ENCODE measurements around the gene NFKB1.

The NFKB1 gene

DNA sequence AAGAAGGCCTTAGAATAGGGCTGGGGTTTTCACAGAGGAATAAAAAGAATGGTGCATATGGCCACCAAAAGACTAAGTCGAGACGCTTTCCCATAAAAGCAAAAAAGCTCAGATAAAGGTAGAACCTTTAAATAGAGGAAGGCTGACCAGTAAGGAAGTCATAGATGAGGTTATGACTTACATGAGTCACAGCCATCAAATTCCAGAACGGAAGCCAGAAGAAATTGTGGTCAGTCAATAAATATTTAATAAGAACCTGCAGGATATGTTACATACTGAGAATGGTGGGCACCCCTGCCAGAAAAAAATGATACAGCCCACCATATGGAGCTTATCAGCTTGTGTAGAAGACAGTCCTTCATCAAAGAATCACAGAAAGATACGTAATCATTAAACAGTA lies 139.5 kb downstream of the NFKB1 start:
- DNase-seq (ENCODE audit: low read depth in 2 of 2) = peak; percentile 30 to 73
- H3K4me3 ChIP-seq (replicated peaks in 1 of 2; ENCODE audit: low read depth in 2 of 2, low read length in 2 of 2) = no peak overlapping the region
- TF ChIP-seq, protein P1, sequence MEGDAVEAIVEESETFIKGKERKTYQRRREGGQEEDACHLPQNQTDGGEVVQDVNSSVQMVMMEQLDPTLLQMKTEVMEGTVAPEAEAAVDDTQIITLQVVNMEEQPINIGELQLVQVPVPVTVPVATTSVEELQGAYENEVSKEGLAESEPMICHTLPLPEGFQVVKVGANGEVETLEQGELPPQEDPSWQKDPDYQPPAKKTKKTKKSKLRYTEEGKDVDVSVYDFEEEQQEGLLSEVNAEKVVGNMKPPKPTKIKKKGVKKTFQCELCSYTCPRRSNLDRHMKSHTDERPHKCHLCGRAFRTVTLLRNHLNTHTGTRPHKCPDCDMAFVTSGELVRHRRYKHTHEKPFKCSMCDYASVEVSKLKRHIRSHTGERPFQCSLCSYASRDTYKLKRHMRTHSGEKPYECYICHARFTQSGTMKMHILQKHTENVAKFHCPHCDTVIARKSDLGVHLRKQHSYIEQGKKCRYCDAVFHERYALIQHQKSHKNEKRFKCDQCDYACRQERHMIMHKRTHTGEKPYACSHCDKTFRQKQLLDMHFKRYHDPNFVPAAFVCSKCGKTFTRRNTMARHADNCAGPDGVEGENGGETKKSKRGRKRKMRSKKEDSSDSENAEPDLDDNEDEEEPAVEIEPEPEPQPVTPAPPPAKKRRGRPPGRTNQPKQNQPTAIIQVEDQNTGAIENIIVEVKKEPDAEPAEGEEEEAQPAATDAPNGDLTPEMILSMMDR (IDR thresholded peaks at IDR 0.05; ENCODE audit: low read depth, low read length) = no peak

DNA sequence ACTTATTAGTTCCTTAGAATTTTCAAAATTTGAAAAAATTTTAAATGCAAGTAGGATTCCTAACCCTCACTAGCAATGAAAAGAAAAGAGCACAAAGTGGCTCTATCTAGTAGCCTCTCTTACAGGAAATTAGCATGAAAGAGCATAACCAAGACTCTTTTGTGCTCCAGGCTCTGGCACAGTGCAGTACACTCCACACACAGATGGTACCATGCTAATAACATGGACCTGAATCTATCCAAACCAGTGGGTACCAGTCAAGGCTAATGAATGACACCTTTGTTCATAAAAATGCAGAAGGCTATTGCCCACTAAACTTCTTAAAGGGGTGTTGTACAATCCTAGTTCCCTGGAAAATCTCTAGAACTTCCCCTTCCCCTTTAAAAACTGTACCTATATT lies 140.6 kb downstream of the NFKB1 start:
- DNase-seq (ENCODE audit: low read depth in 2 of 2) = no peak
- no peak overlapping the region for H3K4me3 ChIP-seq (replicated peaks in 1 of 2; ENCODE audit: low read depth in 2 of 2, low read length in 2 of 2)
- TF ChIP-seq, protein P1 (IDR thresholded peaks at IDR 0.05; ENCODE audit: low read depth, low read length) = no peak

DNA sequence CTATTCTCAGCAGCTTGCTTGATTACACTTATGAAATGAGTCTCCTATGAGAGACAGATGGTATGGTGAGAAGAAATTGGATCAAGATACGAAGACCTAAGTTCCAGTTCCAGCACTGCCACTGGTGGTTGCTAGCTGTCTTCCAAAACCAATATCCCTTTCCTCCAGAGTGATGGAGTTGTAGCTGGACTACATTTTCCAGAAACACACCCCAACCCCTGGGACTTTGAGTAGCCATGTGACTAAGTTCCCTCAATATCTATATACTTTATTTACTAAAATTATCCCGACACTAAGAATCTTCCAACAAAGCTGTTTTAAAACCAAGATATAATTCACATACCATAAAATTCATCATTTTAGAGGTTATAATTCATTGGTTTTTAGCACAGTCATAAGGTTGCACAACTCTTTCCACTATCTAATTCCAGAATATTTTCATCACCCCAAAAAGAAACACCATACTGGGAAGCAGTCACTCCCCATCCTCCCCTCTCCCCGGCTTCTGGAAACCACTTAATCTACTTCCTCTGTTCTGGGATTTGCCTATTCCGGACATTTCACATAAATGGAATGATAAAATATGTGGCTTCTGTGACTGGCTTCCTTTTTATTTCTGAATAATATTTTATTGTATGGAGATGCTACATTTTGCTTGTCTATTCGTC lies 141.6 kb downstream of the NFKB1 start:
- TF ChIP-seq, protein P1 (IDR thresholded peaks at IDR 0.05; ENCODE audit: low read depth, low read length) = no peak

DNA sequence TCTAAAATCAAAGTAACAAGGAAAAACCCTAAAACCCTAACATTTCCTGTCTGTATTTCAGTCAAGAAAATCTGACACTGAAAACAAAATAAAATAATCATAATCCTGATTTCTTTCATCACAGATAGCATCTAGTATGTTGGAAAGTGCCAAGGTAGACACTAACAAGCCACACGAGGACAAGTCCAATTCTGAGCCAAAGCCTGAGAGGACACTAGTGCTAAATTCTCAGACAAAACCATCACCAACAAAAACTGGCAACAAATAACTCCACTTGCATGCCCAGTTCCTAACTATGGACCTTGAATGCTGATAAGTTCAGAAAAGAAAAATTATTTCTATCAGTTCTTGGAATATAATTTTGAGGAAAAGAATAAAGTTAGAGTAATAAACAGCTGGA lies 146.0 kb downstream of the NFKB1 start:
- DNase-seq (ENCODE audit: low read depth in 2 of 2) = no peak
- TF ChIP-seq, protein P1 (IDR thresholded peaks at IDR 0.05; ENCODE audit: low read depth, low read length) = no peak
- H3K4me3 ChIP-seq (replicated peaks in 1 of 2; ENCODE audit: low read depth in 2 of 2, low read length in 2 of 2) = no peak overlapping the region

More for the DNA sequence above, 141.6 kb downstream of the NFKB1 start:
- DNase-seq (ENCODE audit: low read depth in 2 of 2) = peak; percentile 61 to 82
- H3K4me3 ChIP-seq (replicated peaks in 1 of 2; ENCODE audit: low read depth in 2 of 2, low read length in 2 of 2) = no peak overlapping the region

DNA sequence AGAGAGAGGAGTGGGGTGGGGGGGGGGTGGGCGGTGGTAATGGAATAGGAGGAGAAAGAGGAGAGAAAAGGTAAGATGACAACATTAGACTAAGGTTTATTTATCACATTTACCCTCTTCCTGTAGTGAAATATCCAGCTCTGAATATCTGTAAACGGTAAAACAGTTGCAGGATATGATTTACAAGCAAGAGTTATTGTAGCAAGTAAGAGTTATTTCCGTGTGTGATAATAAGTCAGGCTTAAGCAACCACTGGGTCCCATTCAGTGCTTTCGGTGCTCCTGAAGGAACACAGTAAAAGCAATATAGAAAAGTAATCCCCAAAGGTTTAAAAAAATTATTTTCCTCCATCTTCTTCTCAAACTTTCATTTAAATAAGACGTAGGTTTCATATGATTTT lies 156.0 kb downstream of the NFKB1 start:
- no peak overlapping the region for H3K4me3 ChIP-seq (replicated peaks in 1 of 2; ENCODE audit: low read depth in 2 of 2, low read length in 2 of 2)
- TF ChIP-seq, protein P1 (IDR thresholded peaks at IDR 0.05; ENCODE audit: low read depth, low read length) = no peak
- no peak for DNase-seq (ENCODE audit: low read depth in 2 of 2)

DNA sequence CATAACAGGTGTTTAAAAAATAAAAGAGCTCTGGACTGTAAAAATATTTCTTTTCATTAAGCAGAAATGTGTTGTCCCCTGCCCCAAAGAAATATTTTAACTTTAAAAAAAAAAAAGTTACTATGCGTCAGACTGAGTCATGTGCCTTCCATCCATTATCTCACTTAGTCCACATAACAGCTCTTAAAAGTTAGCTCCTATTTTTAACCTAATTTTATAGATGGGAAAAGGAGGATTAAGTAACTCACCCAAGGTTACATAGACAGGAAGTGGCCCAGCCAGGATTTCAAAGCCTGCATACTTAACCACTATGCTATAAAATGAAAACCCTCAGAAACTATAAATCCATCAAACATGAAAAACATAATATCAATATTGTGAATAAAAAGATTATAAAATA lies 161.9 kb downstream of the NFKB1 start:
- peak; percentile 55 to 76 for DNase-seq (ENCODE audit: low read depth in 2 of 2)
- TF ChIP-seq, protein P1 (IDR thresholded peaks at IDR 0.05; ENCODE audit: low read depth, low read length) = no peak

DNA sequence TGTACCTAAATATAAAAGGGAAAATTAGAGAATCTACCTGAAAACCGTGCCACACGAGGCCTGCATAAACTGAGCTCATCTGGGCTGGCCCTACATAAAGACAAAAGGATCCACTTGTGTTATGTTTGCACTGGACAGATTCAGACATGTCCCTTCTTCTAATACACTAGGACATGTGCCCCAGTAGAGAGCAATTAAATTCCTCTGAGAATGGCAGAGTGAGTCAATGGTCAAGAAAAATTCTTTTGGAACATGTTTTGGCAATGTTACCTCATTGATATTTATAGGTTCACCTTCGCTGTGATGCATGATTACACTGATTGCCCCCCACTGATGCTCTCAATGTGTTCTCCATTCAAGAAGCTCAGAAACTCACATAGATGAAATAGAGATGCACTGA lies 164.4 kb downstream of the NFKB1 start:
- H3K4me3 ChIP-seq (replicated peaks in 1 of 2; ENCODE audit: low read depth in 2 of 2, low read length in 2 of 2) = no peak overlapping the region
- TF ChIP-seq, protein P1 (IDR thresholded peaks at IDR 0.05; ENCODE audit: low read depth, low read length) = no peak
- peak in 1 of 2 donors; percentile 12 for DNase-seq (ENCODE audit: low read depth in 2 of 2)

More for the DNA sequence above, 161.9 kb downstream of the NFKB1 start:
- H3K4me3 ChIP-seq (replicated peaks in 1 of 2; ENCODE audit: low read depth in 2 of 2, low read length in 2 of 2) = no peak overlapping the region
